ENCODE data around the gene MDC1. TPM values are rescaled to one million over a fixed set of nuclear protein-coding genes. Genes with fewer than 3 reads are reported as not detected.

Gene MDC1
- total RNA-seq, 1 experiment from 2014 or later = 77.6 TPM

DNA sequence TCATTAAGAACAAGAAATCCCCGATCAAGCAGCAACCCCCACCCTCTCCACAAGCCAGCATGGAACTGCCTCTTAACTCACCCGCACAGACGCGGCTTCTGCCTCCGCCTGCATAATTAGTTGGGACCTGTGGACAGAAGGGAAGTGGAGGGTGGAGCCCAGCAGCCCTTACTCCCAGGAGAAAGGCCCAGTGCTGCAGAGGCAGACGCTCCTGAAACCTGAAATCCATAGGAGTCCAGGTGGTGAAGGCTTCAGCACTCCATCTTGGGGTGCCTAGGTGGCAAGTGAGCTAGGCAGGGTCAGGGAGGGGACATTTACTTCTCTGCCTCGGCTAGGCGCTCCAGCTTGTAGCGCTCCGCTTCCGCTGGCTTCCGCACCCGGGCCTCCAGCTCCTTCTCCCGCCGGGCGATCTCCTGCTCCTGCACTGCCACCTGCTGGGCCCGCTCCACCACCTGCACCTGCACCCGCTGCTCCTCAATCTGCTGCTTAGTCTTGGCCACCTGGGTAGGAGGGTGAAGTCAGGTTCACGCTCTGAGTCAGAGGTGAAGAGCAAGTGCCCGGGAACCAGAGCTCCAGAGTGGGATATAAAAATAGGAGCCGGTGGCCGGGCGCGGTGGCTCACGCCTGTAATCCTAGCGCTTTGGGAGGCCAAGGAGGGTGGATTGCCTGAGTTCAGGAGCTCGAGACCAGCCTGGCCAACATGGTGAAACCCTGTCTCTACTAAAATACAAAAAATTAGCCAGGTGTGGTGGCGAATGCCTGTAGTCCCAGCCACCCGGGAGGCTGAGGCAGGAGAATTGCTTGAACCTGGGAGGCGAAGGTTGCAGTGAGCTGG lies 13.7 kb upstream of the MDC1 start:
- H3K4me2 ChIP-seq (ENCODE audit: insufficient read depth, insufficient read length, low read length) = no peak overlapping the region
- peaks cover 3% of the 10 kb centered on the region; the same call in 1 of the 2 replicates for H3K27me3 Mint-ChIP-seq (ENCODE audit: low read depth)
- H2BK20ac ChIP-seq (ENCODE audit: low read depth, low read length, poor library complexity, severe bottlenecking) = no peak overlapping the region
- no peak overlapping the region for H3K18ac ChIP-seq (ENCODE audit: insufficient read length, low read depth, low read length)
- no peak overlapping the region for H2AFZ ChIP-seq (ENCODE audit: low read length)
- H3K4me3 Mint-ChIP-seq = no peak overlapping the region
- no peak overlapping the region for H3K9ac ChIP-seq (ENCODE audit: extremely low read depth, insufficient read length, low read length)
- H2BK15ac ChIP-seq (ENCODE audit: low read depth, low read length) = no peak overlapping the region
- no peaks in the 10 kb centered on the region for H3K79me1 ChIP-seq (ENCODE audit: insufficient read depth, low read depth, low read length, poor library complexity, severe bottlenecking)
- no peaks in the 10 kb centered on the region for H3K9me3 Mint-ChIP-seq
- no peak overlapping the region for H4K91ac ChIP-seq (ENCODE audit: insufficient read length, low read depth, low read length)
- TF ChIP-seq, protein P1, sequence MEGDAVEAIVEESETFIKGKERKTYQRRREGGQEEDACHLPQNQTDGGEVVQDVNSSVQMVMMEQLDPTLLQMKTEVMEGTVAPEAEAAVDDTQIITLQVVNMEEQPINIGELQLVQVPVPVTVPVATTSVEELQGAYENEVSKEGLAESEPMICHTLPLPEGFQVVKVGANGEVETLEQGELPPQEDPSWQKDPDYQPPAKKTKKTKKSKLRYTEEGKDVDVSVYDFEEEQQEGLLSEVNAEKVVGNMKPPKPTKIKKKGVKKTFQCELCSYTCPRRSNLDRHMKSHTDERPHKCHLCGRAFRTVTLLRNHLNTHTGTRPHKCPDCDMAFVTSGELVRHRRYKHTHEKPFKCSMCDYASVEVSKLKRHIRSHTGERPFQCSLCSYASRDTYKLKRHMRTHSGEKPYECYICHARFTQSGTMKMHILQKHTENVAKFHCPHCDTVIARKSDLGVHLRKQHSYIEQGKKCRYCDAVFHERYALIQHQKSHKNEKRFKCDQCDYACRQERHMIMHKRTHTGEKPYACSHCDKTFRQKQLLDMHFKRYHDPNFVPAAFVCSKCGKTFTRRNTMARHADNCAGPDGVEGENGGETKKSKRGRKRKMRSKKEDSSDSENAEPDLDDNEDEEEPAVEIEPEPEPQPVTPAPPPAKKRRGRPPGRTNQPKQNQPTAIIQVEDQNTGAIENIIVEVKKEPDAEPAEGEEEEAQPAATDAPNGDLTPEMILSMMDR (conservative IDR thresholded peaks at IDR 0.05) = peak; percentile 71
- H3T11ph ChIP-seq (ENCODE audit: low read length) = no peak overlapping the region
- H2BK12ac ChIP-seq (ENCODE audit: insufficient read length, low read depth, low read length) = no peak overlapping the region
- no peak overlapping the region for H3K14ac ChIP-seq (ENCODE audit: insufficient read depth, low read length)
- no peaks in the 10 kb centered on the region for H3K23me2 ChIP-seq (ENCODE audit: insufficient read length, low read depth, low read length, poor library complexity, severe bottlenecking)
- no peak overlapping the region for H2AK5ac ChIP-seq (ENCODE audit: insufficient read length, low read length)
- H4K5ac ChIP-seq (ENCODE audit: insufficient read length, low read depth, low read length) = no peak overlapping the region
- no CpG with 5 or more reads among the region's 30 CpGs for WGBS (ENCODE audit: extremely low coverage, insufficient read length, low lambda C conversion rate)
- no peak overlapping the region for H3K56ac ChIP-seq (ENCODE audit: insufficient read length, low read depth, low read length)
- H3K27ac ChIP-seq (ENCODE audit: insufficient read length, low read depth, low read length) = no peak overlapping the region
- H3K4ac ChIP-seq (ENCODE audit: low read depth, low read length) = no peak overlapping the region
- no peaks in the 10 kb centered on the region for H4K20me1 ChIP-seq (ENCODE audit: control insufficient read depth, insufficient read depth, insufficient read length)
- H3K4me1 Mint-ChIP-seq = peaks cover 2% of the 10 kb centered on the region in 2 experiments; a peak in 1 of 4 replicates
- H3K36me3 Mint-ChIP-seq (ENCODE audit: insufficient read depth in 1 of 3, low read depth in 3 of 3) = peaks cover 23 to 71% (median 46%) of the 10 kb centered on the region in 3 experiments
- no peaks in the 10 kb centered on the region for H3K4me1 ChIP-seq (ENCODE audit: insufficient read depth, low read length)
- no peak overlapping the region for H2BK120ac ChIP-seq (ENCODE audit: low read depth, low read length, poor library complexity, severe bottlenecking)
- H3K27me3 ChIP-seq (ENCODE audit: insufficient read depth, low read length) = no peaks in the 10 kb centered on the region
- H3K9me3 ChIP-seq (ENCODE audit: control insufficient read depth, low read depth, low read length) = no peaks in the 10 kb centered on the region
- DNase-seq = peak; percentile 92
- H3K27ac Mint-ChIP-seq = peak overlapping the region in 2 of 3 experiments; percentile 38 to 46; a peak in 3 of 7 replicates
- H3K23ac ChIP-seq (ENCODE audit: insufficient read length, low read depth, low read length) = no peak overlapping the region
- H4K8ac ChIP-seq (replicated peaks; ENCODE audit: insufficient read length, low read depth, low read length) = no peak overlapping the region
- no peak overlapping the region for H2BK5ac ChIP-seq (ENCODE audit: insufficient read length, low read length)
- H3K79me2 ChIP-seq (ENCODE audit: insufficient read depth, low read length) = no peaks in the 10 kb centered on the region

Data from H9 (cell line).